Stomach (tissue), 4 donors: ENCODE measurements around the gene BNC2.

Source experiments
- CTCF ChIP-seq, 7 experiments: fragments of 450-650 bp in 4 of 7; fragments of 200-600 bp in 3 of 7; sonication (generic) in 3 of 7; IDR thresholded peaks; one replicate each; pipeline ENCODE4 v1.5.1; 2016 to 2019; ENCODE audit warnings: antibody characterized with exemption in 7 of 7, control low read depth in 2 of 7, mild to moderate bottlenecking in 1 of 7
- EP300 ChIP-seq: sonication (generic); formaldehyde crosslinking; IDR thresholded peaks from one replicate; pipeline ENCODE4 v1.6.1; 2017; ENCODE audit warnings: antibody characterized with exemption
- POLR2A ChIP-seq, 4 donors: fragments of 450-650 bp; IDR thresholded peaks; one replicate each; pipeline ENCODE4 v1.6.1; 2016; ENCODE audit warnings: antibody characterized with exemption in 4 of 4, control low read depth in 2 of 4, mild to moderate bottlenecking in 1 of 4, moderate library complexity in 1 of 4

- TF ChIP-seq CTCF (IDR thresholded peaks at IDR 0.05) (no peak), POLR2A (IDR thresholded peaks at IDR 0.05) (no peak), EP300 (no peak)
Observed at GRCh38 chr9:16877256-16877655, 6.8 kb upstream of the BNC2 start.
